WTC11 (cell line): ENCODE measurements around the gene ORM1. TPM values are rescaled to one million over a fixed set of nuclear protein-coding genes. Genes with fewer than 3 reads are reported as not detected.

Experiments
- ATAC-seq: fragments of 200-7000 bp; cut with Tn5 transposase; 2 replicates; pipeline ENCODE4 v1.10.0; 2021; ENCODE audit warnings: mild to moderate bottlenecking, moderate library complexity
- CTCF ChIA-PET: fragments of 300-600 bp; sonication (Branson Sonifier 250); formaldehyde crosslinking; loops from one replicate; lab custom pipeline; 2021; ENCODE audit warnings: antibody characterized with exemption; lab: Charles Lee
- POLR2A ChIA-PET: fragments of 350-600 bp; sonication (Branson Sonifier 250); formaldehyde crosslinking; loops from one replicate; lab custom pipeline; 2021; ENCODE audit warnings: antibody characterized with exemption; lab: Charles Lee
- DNase-seq: peaks from one replicate; pipeline ENCODE4 v3.0.0; 2021; ENCODE audit warnings: low spot score
- H3K27ac Mint-ChIP-seq: 2 replicates; pipeline ENCODE4 v1.8.0; 2021; ENCODE audit warnings: mixed read lengths
- H3K27me3 Mint-ChIP-seq: 2 replicates; pipeline ENCODE4 v1.8.0; 2021; ENCODE audit warnings: low read depth, mild to moderate bottlenecking, moderate library complexity, mixed read lengths
- H3K36me3 Mint-ChIP-seq: 2 replicates; pipeline ENCODE4 v1.8.0; 2021; ENCODE audit warnings: mixed read lengths
- H3K4me1 Mint-ChIP-seq: 2 replicates; pipeline ENCODE4 v1.8.0; 2022; ENCODE audit warnings: mixed read lengths
- H3K4me3 Mint-ChIP-seq: 2 replicates; pipeline ENCODE4 v1.8.0; 2021; ENCODE audit warnings: mild to moderate bottlenecking, moderate library complexity, mixed read lengths
- H3K9me3 Mint-ChIP-seq: 2 replicates; pipeline ENCODE4 v1.8.0; 2021; ENCODE audit warnings: mixed read lengths
- CBFB ChIP-seq: sonication (generic); formaldehyde crosslinking; IDR thresholded peaks from 2 replicates; pipeline ENCODE4 v1.8.1; 2022; ENCODE audit warnings: mild to moderate bottlenecking, low read depth, missing genetic modification reagents
- CTCF ChIP-seq: fragments of 200-600 bp; IDR thresholded peaks from 2 replicates; pipeline ENCODE4 v1.8.0; 2022; ENCODE audit warnings: antibody characterized with exemption
- E2F5 ChIP-seq: sonication (generic); formaldehyde crosslinking; IDR thresholded peaks from 2 replicates; pipeline ENCODE4 v1.8.1; 2022; ENCODE audit warnings: mild to moderate bottlenecking, moderate library complexity, missing genetic modification reagents
- EMX1 ChIP-seq: fragments of 250-450 bp; sonication (Bioruptor Pico); IDR thresholded peaks from 2 replicates; pipeline ENCODE4 v1.8.0; 2021; ENCODE audit warnings: mild to moderate bottlenecking
- FOXK1 ChIP-seq: sonication (generic); formaldehyde crosslinking; IDR thresholded peaks from 2 replicates; pipeline ENCODE4 v1.8.0; 2022; ENCODE audit warnings: mild to moderate bottlenecking, moderate library complexity, missing genetic modification reagents
- JAZF1 ChIP-seq: fragments of 250-450 bp; sonication (Bioruptor Pico); IDR thresholded peaks from 2 replicates; pipeline ENCODE4 v1.9.0; 2021; ENCODE audit warnings: moderate library complexity, mild to moderate bottlenecking, inconsistent platforms
- KAT7 ChIP-seq: sonication (generic); formaldehyde crosslinking; IDR thresholded peaks from 2 replicates; pipeline ENCODE4 v1.8.1; 2023; ENCODE audit warnings: missing genetic modification reagents, mild to moderate bottlenecking, borderline replicate concordance
- MLX ChIP-seq: sonication (generic); formaldehyde crosslinking; IDR thresholded peaks from 2 replicates; pipeline ENCODE4 v1.8.1; 2023; ENCODE audit warnings: mild to moderate bottlenecking, missing genetic modification reagents, moderate library complexity
- NFATC4 ChIP-seq: fragments of 250-450 bp; sonication (Bioruptor Pico); IDR thresholded peaks from 2 replicates; pipeline ENCODE4 v1.9.0; 2021; ENCODE audit warnings: mild to moderate bottlenecking
- NFE2L1 ChIP-seq: sonication (generic); formaldehyde crosslinking; IDR thresholded peaks from 2 replicates; pipeline ENCODE4 v1.8.1; 2023; ENCODE audit warnings: missing genetic modification reagents
- NFYB ChIP-seq: sonication (generic); formaldehyde crosslinking; conservative IDR thresholded peaks from 2 replicates; pipeline ENCODE4 v1.8.0; 2022; ENCODE audit warnings: low read depth, missing genetic modification reagents
- NR1H2 ChIP-seq: sonication (generic); formaldehyde crosslinking; IDR thresholded peaks from 2 replicates; pipeline ENCODE4 v1.9.0; 2021; ENCODE audit warnings: mild to moderate bottlenecking, moderate library complexity, missing genetic modification reagents
- OVOL2 ChIP-seq: fragments of 250-450 bp; sonication (Bioruptor Pico); IDR thresholded peaks from 2 replicates; pipeline ENCODE4 v1.9.0; 2021; ENCODE audit warnings: mild to moderate bottlenecking, borderline replicate concordance
- RORB ChIP-seq: fragments of 250-450 bp; sonication (Bioruptor Pico); IDR thresholded peaks from 2 replicates; pipeline ENCODE4 v1.9.0; 2021; ENCODE audit warnings: mild to moderate bottlenecking
- SMAD3 ChIP-seq: sonication (generic); formaldehyde crosslinking; IDR thresholded peaks from 2 replicates; pipeline ENCODE4 v1.8.0; 2022; ENCODE audit warnings: missing genetic modification reagents, mild to moderate bottlenecking, borderline replicate concordance
- TCF7 ChIP-seq: sonication (generic); formaldehyde crosslinking; IDR thresholded peaks from 2 replicates; pipeline ENCODE4 v1.8.0; 2022; ENCODE audit warnings: mild to moderate bottlenecking, low read depth, missing genetic modification reagents, moderate library complexity
- TP53 ChIP-seq: sonication (generic); formaldehyde crosslinking; IDR thresholded peaks from 2 replicates; pipeline ENCODE4 v1.8.1; 2023; ENCODE audit warnings: mild to moderate bottlenecking, missing genetic modification reagents
- USF2 ChIP-seq: sonication (generic); formaldehyde crosslinking; IDR thresholded peaks from 2 replicates; pipeline ENCODE4 v1.8.1; 2023; ENCODE audit warnings: mild to moderate bottlenecking, missing genetic modification reagents, moderate library complexity
- ZBTB21 ChIP-seq: sonication (generic); formaldehyde crosslinking; IDR thresholded peaks from 2 replicates; pipeline ENCODE4 v1.8.1; 2023; ENCODE audit warnings: mild to moderate bottlenecking, missing genetic modification reagents, borderline replicate concordance
- ZNF281 ChIP-seq: sonication (generic); formaldehyde crosslinking; IDR thresholded peaks from 2 replicates; pipeline ENCODE4 v1.8.0; 2023; ENCODE audit warnings: mild to moderate bottlenecking, missing genetic modification reagents
- ZNF512 ChIP-seq: sonication (generic); formaldehyde crosslinking; IDR thresholded peaks from 2 replicates; pipeline ENCODE4 v1.8.1; 2022; ENCODE audit warnings: missing genetic modification reagents, borderline replicate concordance
- ZNF671 ChIP-seq: fragments of 250-450 bp; sonication (Bioruptor Pico); IDR thresholded peaks from 2 replicates; pipeline ENCODE4 v1.8.0; 2021; ENCODE audit warnings: mild to moderate bottlenecking
- total RNA-seq: library from RNA; stranded (reverse); gene quantifications from 3 replicates; pipeline ENCODE4 v1.2.3, GENCODE V29; 2021

Gene ORM1
- total RNA-seq, 1 experiment from 2014 or later = 3.9 TPM

- Mint-ChIP-seq H3K9me3 (peaks cover 23% of the 10 kb centered on the region), H3K4me1 (peaks cover 7% of the 10 kb centered on the region), H3K27me3 (no peaks in the 10 kb centered on the region), H3K4me3 (no peak overlapping the region), H3K27ac (no peak overlapping the region)
- peak; percentile 65 for ATAC-seq
- DNase-seq = peak; percentile 88
- CTCF ChIA-PET = interaction anchor here (0.5 to 9.0 kb wide), 77 partner anchors 8 to 1928 kb away, joined by 3 to 232 read pairs (median 5); partner anchors contain the start of genes AMBP, ATP6V1G1, COL27A1 and KIF12
- POLR2A ChIA-PET = no interaction called here
- 0 out of 2 replicates have a peak, but pooled peaks have one; percentile 7 for TF ChIP-seq FOXK1 (CRISPR knock-in tag)
- no peak for TF ChIP-seq ZNF281 (CRISPR knock-in tag)
- TF ChIP-seq NFATC4 (CRISPR knock-in tag) = no peak
- no peak for TF ChIP-seq NFYB
- TF ChIP-seq CTCF = peak; percentile 95
- TF ChIP-seq TP53 (CRISPR knock-in tag) = no peak
- no peak for TF ChIP-seq CBFB
- TF ChIP-seq, all 79 proteins: peak for 2
- peaks cover 43% of the 10 kb centered on the region for H3K36me3 Mint-ChIP-seq
These were observed 31.8 kb upstream of the ORM1 start for GRCh38 chr9:114291064-114291474.

GRCh38 chr9:114291886-114292590, 30.9 kb upstream of the ORM1 start:
- Mint-ChIP-seq H3K36me3 (peaks cover 52% of the 10 kb centered on the region), H3K4me3 (no peak overlapping the region), H3K9me3 (peaks cover 27% of the 10 kb centered on the region), H3K4me1 (peaks cover 7% of the 10 kb centered on the region), H3K27ac (no peak overlapping the region), H3K27me3 (no peaks in the 10 kb centered on the region)
- CTCF ChIA-PET = interaction anchor here (0.6 to 9.0 kb wide), 13 partner anchors 7 to 361 kb away, joined by 3 to 232 read pairs (median 9); partner anchors contain the start of genes AMBP and COL27A1
- ATAC-seq (no peak), DNase-seq (no peak)
- no peak for TF ChIP-seq JAZF1 (CRISPR knock-in tag)
- no peak for TF ChIP-seq NR1H2 (CRISPR knock-in tag)
- no peak for TF ChIP-seq KAT7 (CRISPR knock-in tag)
- POLR2A ChIA-PET = no interaction called here

- DNase-seq = no peak
- Mint-ChIP-seq H3K4me3 (no peak overlapping the region), H3K4me1 (no peaks in the 10 kb centered on the region), H3K27me3 (no peaks in the 10 kb centered on the region), H3K27ac (no peak overlapping the region), H3K9me3 (peaks cover 27% of the 10 kb centered on the region), H3K36me3 (peaks cover 69% of the 10 kb centered on the region)
- ChIA-PET CTCF (interaction anchor here (2.1 kb wide), 1 partner anchor 212 kb away, joined by 6 read pairs; no protein-coding TSS in a partner anchor), POLR2A (no interaction called here)
- TF ChIP-seq ZNF671 (CRISPR knock-in tag) (no peak), OVOL2 (no peak), RORB (CRISPR knock-in tag) (no peak), ZNF512 (CRISPR knock-in tag) (no peak), SMAD3 (CRISPR knock-in tag) (no peak), MLX (CRISPR knock-in tag) (no peak), E2F5 (CRISPR knock-in tag) (no peak), JAZF1 (CRISPR knock-in tag) (no peak), ZBTB21 (CRISPR knock-in tag) (no peak), NFE2L1 (CRISPR knock-in tag) (no peak), TCF7 (CRISPR knock-in tag) (no peak), USF2 (CRISPR knock-in tag) (no peak), EMX1 (CRISPR knock-in tag) (no peak), NFATC4 (CRISPR knock-in tag) (no peak)
- ATAC-seq = no peak
These were observed 28.2 kb upstream of the ORM1 start for GRCh38 chr9:114294664-114295063.
